Right ventricle myocardium inferior (tissue), 1 donor: Measurements from ENCODE around the gene APBA1. TPM values are rescaled to one million over a fixed set of nuclear protein-coding genes. Genes with fewer than 3 reads are reported as not detected.

Source experiments
- ATAC-seq: fragments of 200-7000 bp; cut with Tn5 transposase; one replicate; pipeline ENCODE4 v1.9.1; 2020; ENCODE audit warnings: mild to moderate bottlenecking, moderate library complexity
- DNase-seq: peaks from one replicate; pipeline ENCODE4 v3.0.0; 2021; ENCODE audit errors: missing footprints
- intact Hi-C: fragments of 100-400 bp; cut with DNase I; formaldehyde crosslinking; loops from one replicate; pipeline ENCODE4 v1.11.0; 2022
- total RNA-seq: library from RNA; stranded (reverse); fragmentation: NEBNext Ultra II Directional; extraction: Animal tissue kit (Norgen Biotek cat#: 25700); gene quantifications from one replicate; pipeline ENCODE4 v1.2.1, GENCODE V29; 2021
- donor health status: DM: no; HTN: yes; CAD: no; lungs with severe emphysema.

APBA1 gene
- total RNA-seq, 1 donor from 2014 or later, result 2.8 TPM

GRCh38 chr9:69554945-69555344, 117.2 kb downstream of the APBA1 start:
- peak; percentile 69 for ATAC-seq
- intact Hi-C loops, result loop anchor here (10.0 kb wide), 1 partner anchor 320 kb away; no protein-coding TSS in a partner anchor
- no peak for DNase-seq

DNA sequence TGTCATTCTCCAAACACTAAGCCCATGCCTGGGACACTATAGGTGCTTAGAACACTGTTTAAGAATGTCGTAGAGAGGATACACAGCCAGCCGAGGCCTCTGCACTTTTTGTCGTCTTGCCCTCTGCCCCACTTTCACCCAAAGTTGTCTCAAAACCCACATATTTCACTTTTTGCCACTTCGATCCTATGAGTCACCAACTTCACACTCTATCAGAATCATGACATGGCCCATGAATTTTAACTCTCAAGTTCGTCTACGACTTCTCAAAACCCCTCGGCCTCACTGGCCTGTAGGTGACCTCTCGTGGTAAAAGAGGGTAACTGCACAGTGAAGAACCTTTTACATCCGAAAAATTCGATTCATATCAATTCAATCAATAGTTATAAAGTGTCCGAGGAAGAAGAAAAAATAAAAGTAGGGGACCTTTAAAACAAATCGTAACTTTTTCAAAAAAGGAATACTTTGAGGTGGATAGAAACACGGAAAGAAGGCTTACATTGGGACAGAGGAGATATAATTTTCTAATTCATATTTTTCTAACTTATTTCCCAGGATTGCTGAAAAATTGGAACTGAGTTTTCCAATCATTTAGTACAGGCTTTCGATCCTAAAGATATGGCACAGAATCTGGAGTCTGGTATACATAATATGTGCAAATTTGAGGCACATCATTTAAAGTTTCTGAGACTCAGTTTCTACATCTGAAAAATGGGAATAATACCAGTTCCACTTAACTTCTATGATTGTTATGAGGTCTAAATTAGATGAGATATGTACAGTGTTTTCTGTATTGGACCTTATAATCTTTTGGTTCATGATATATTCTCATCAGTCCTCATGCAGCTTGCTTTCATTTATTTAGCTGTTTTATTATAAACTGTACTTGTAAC, 122.6 kb downstream of the APBA1 start:
- ATAC-seq (peak; percentile 52), DNase-seq (no peak)
- intact Hi-C loops, result loop anchor here (1.0 to 10.0 kb wide), 4 partner anchors 126 to 495 kb away; no protein-coding TSS in a partner anchor

- DNase-seq, result no peak
- no peak for ATAC-seq
- intact Hi-C loops, result loop anchor here (1.0 to 10.0 kb wide), 3 partner anchors 125 to 494 kb away; no protein-coding TSS in a partner anchor
Measured at GRCh38 chr9:69548681-69549080, 123.5 kb downstream of the APBA1 start.

- intact Hi-C loops, result loop anchor here (10.0 kb wide), 2 partner anchors 209 to 491 kb away; no protein-coding TSS in a partner anchor
- DNase-seq (no peak), ATAC-seq (no peak)
Measured at GRCh38 chr9:69546265-69546664, 125.9 kb downstream of the APBA1 start.

- no peak for DNase-seq
- intact Hi-C loops, result loop anchor here (10.0 kb wide), 2 partner anchors 212 to 488 kb away; no protein-coding TSS in a partner anchor
- peak; percentile 91 for ATAC-seq
Measured at GRCh38 chr9:69542942-69543704, 129.0 kb downstream of the APBA1 start.

GRCh38 chr9:69542058-69542457, 130.1 kb downstream of the APBA1 start:
- intact Hi-C loops, result loop anchor here (10.0 kb wide), 2 partner anchors 213 to 487 kb away; no protein-coding TSS in a partner anchor
- ATAC-seq (no peak), DNase-seq (no peak)

GRCh38 chr9:69535911-69536310, 136.3 kb downstream of the APBA1 start:
- ATAC-seq (no peak), DNase-seq (no peak)
- intact Hi-C loops, result no loop called here

DNA sequence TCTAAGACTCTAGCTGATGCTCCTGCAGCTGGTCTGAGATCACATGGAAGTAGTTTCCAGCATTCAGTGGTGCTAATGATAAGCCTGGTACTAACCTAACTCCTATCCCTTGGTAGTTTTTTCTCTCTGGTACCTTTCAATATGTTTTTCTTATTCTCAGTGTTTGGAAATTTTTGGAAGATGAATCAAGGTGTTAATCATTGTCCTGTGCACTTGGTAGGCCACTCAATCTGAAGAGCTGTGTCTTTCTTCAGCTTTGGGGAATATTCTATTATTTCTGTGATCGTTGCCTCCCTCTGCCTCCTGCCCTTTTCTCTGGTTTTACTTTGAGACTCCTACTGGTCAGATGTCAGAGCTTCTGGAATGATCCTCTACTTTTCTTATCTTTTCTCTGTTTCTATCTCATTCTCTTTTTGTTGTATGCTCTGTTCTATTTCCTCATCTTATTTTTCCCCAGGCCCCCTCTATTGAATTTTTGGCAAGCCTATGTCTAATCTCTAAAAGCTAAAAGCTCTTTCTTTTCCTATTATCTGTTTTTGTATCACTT, 136.8 kb downstream of the APBA1 start:
- ATAC-seq, result no peak
- no peak for DNase-seq
- intact Hi-C loops, result no loop called here

GRCh38 chr9:69532396-69532795, 139.8 kb downstream of the APBA1 start:
- intact Hi-C loops, result no loop called here
- ATAC-seq, result no peak

GRCh38 chr9:69527454-69527853, 144.7 kb downstream of the APBA1 start:
- no peak for DNase-seq
- intact Hi-C loops, result no loop called here
- ATAC-seq, result no peak

More at GRCh38 chr9:69532396-69532795, 139.8 kb downstream of the APBA1 start:
- no peak for DNase-seq

DNA sequence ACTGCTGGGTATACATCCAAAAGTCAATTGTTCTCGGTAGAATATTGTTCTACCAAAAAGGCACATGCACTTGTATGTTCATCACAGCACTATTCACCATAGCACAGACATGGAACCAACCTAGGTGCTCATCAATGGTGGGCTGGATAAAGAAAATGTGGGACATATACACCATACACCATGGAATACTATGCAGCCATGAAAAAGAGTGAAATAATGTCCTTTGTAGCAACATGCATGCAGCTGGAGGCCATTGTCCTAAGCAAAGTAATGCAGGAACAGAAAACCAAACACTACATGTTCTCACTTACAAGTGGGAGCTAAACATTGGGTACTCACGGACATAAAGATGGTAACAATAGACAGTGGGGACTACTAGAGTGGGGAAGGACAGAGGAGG, 145.5 kb downstream of the APBA1 start:
- DNase-seq (no peak), ATAC-seq (no peak)
- intact Hi-C loops, result no loop called here

DNA sequence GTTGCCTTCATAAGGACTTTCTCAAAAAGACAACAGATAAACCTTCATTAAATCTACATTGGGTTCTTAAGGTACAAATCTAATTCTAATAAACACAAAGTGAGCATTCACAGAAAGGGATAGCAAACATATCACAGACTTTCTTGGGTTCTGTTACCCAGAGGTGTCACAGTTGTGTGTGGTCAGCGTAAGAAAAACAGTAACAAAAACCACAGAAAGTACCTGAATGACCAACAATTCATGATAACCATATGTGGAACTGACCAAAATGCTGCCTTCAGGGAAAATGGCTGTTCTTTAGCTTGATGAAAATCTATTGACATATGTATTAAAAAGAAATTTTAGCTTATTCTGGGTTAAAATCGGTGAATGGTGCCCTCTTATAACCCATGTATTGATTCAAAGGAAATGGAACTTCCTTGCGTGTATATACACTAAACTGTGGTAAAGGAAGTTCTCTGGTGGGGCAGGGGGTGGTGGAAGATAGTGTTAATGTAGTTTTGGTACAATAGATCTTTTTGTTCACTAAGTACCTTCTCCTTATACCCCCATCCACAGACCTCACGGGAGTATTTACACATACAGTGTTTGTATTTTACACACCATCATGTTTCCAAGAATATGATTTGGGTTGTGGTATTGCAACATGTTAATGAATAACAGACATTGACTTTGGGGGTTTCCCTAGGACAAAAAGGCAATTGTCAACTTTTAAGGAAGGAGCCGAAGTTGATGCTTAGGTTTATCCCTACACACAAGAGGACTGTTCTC, 152.5 kb downstream of the APBA1 start:
- ATAC-seq, result no peak
- intact Hi-C loops, result no loop called here
- no peak for DNase-seq

DNA sequence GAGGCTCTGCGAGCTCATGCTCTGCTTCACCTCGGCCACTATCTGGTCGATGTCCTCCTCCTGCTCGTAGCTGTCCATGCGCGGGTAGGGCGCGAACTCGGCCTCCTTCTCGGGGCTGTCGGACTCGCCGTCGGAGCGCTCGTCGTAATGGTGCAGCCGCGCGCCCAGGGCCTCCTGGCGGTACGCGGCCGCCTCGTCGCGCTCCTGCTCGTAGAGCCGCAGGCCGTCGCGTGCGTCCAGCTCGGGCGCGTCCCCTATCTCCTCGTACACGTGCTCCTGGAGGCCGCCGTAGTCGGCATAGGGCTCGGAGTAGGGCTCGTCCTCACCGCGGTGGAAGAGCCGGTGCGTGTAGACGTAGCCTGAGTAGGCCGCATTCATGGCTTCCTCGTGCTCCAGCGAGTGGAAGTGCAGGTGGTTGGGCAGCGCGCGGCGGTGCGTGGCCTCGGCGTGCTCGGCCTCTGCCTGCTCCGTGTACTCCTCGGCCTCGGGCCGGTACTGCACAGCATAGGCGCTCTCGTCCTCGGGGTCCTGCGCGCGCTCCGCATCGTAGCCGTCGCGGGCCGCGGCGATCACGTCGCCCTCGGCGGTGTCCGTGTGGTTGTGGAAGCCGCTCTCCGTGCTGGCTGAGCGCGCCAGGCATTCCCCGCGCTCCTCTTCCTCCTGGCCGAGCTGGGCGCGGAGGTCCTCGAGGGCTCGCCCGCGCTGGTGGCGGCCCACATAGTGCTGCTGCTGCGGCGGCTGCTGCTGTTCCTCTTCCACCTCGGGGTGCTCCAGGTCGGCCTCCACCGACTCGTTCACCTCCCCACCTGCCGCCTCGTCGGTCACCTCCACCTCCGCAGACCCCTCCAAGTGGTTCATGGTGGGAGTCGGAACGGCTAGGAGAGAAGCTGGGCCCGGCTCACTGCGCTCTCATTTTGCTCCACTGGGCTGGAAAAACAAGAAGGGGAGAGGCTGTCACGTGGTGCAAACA, 155.5 kb downstream of the APBA1 start:
- intact Hi-C loops, result no loop called here
- ATAC-seq (no peak), DNase-seq (no peak)

DNA sequence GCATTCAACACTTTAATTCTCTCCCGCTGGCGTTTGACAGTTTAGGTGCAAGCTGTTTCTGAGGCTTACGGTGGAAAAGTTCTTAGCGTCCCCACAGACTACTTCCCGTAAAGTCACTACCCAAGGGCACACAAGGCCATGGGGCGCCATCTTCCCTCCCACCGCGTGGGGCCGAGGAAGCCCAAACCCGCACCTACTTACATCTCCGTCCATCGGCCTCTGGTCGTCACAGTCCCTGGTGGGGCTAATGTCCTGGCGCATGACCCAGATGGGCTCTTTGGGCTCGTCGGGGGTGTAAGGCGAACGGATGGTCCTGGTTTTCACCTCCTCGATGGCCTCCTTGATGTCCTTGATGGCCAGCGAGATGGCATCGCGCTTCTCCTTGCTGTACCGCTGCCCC, 156.4 kb downstream of the APBA1 start:
- intact Hi-C loops, result no loop called here
- ATAC-seq (no peak), DNase-seq (no peak)

DNA sequence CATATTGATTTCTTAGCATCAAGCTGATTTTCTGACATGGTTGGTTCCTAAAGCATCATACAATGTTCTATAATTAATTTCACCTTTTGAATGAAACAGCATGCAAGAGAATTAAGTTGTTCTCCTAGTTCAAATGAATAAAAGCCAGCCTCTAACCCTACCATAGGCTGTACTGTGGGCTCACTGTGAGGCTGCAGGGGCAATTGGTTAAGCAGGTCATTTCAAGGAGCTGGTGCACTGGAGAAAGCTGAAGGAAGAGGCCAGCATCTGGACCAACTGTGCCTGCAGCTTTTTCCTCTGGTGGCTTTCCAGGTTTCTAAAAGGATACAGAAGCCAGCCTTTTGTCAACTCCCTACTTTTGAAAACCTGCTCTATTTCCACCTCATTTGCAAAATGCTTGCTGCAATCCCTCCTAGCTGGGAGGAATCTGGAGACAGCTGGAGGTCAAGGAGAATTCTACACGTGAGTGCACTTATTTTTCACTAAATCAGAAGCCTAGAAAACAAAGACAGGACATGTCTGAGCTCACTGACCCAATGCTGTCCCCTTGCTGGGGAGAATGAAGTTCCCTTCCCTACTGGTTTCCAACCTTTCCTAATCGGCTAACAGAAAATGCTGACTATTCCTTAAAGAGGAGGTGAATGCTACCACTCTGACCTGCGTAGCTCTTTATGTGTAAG, 158.9 kb downstream of the APBA1 start:
- intact Hi-C loops, result no loop called here
- DNase-seq (no peak), ATAC-seq (no peak)

DNA sequence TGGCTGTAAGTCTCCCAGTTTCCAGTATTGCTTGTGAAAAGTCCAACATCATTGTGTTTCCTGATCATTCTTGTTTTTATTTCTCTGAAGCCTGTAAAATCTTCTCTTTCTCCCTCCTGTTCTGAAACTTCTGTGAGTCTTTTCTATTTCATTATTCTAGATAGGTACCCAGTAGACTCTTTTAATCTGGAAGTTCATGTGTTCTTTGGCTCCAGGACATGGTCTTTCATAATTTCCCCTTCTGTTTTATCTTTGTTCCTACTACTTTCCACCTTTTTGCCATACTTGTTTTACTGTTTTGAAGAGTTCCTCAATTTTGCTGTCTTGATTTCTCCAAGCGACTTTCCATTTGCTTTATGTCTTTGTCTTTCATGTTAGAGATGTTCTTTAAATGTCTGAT, 168.1 kb downstream of the APBA1 start:
- DNase-seq (no peak), ATAC-seq (no peak)
- intact Hi-C loops, result loop anchor here (5.0 kb wide), 1 partner anchor 42 kb away; no protein-coding TSS in a partner anchor
